Measurements from ENCODE around the gene MYO16.

DNA sequence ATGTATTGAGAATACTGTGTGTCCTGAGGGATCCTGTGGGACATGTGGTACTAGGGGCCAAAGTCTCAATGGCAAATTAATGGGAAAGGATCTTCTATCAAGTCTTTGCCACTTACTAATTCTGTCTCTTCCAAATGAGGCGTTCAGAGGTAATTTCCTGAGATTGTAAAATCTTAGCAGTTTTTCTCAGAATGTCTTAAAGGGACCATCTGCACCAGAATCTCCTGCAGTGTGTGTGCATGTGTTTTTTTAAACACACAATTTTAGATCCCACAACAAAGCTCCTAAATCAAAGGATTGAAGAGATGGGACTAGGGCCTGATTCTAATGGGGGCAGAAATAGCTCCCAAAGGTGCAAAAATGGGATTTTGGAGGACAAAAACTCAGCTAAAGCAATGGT, 78.2 kb downstream of the MYO16 start:
- TF ChIP-seq GATA2 (IDR thresholded peaks at IDR 0.05; ENCODE audit: low read depth, low read length) (no peak), GATA3 (IDR thresholded peaks at IDR 0.05; ENCODE audit: low read depth, low read length) (no peak)
